GM12891 (cell line): ENCODE results near the gene AHCYL2.

Experiments used
- DNase-seq: peaks from one replicate; pipeline ENCODE4 v3.0.0; 2011; ENCODE audit warnings: low spot score; ENCODE audit not compliant: insufficient read length
- FAIRE-seq: peaks from 2 replicates; lab custom pipeline; 2011; peaks lifted over from hg19 to GRCh38; lab: Jason Lieb, UNC
- PAX5 ChIP-seq: IDR thresholded peaks from 2 replicates; pipeline ENCODE4 v1.6.1; 2011; ENCODE audit warnings: low read length, moderate library complexity, mild to moderate bottlenecking; ENCODE audit not compliant: insufficient read depth, severe bottlenecking
- POLR2A ChIP-seq: IDR thresholded peaks from 2 replicates; pipeline ENCODE4 v1.6.1; 2011; ENCODE audit warnings: low read depth, low read length, control low read depth
- POLR2AphosphoS5 ChIP-seq: IDR thresholded peaks from 2 replicates; pipeline ENCODE4 v1.6.1; 2011; ENCODE audit warnings: low read depth, low read length, control low read depth
- POU2F2 ChIP-seq: IDR thresholded peaks from 2 replicates; pipeline ENCODE4 v1.6.1; 2011; ENCODE audit warnings: low read depth, mild to moderate bottlenecking, control low read depth, low read length, moderate library complexity
- SPI1 ChIP-seq: IDR thresholded peaks from 2 replicates; pipeline ENCODE4 v1.6.1; 2011; ENCODE audit warnings: low read depth, low read length, control low read depth
- TAF1 ChIP-seq: IDR thresholded peaks from 2 replicates; pipeline ENCODE4 v1.6.1; 2011; ENCODE audit warnings: low read depth, low read length, control low read depth

Gene AHCYL2

GRCh38 chr7:129376778-129377700 is 152.2 kb downstream of the AHCYL2 start:
- FAIRE-seq = peak; percentile 51
- no peak for TF ChIP-seq POLR2AphosphoS5
- TF ChIP-seq TAF1 = no peak
- peak; percentile 49 for TF ChIP-seq SPI1
- no peak for TF ChIP-seq PAX5
- no peak for DNase-seq

GRCh38 chr7:129381710-129382484 is 157.1 kb downstream of the AHCYL2 start:
- FAIRE-seq (no peak), DNase-seq (no peak)
- no peak for TF ChIP-seq SPI1
- TF ChIP-seq TAF1 = no peak
- TF ChIP-seq PAX5 = no peak
- no peak for TF ChIP-seq POU2F2
- TF ChIP-seq POLR2A = no peak
- no peak for TF ChIP-seq POLR2AphosphoS5

- FAIRE-seq (no peak), DNase-seq (no peak)
- TF ChIP-seq POLR2AphosphoS5 (no peak), TAF1 (no peak)
Observed at GRCh38 chr7:129383542-129384132, 158.8 kb downstream of the AHCYL2 start.

DNA sequence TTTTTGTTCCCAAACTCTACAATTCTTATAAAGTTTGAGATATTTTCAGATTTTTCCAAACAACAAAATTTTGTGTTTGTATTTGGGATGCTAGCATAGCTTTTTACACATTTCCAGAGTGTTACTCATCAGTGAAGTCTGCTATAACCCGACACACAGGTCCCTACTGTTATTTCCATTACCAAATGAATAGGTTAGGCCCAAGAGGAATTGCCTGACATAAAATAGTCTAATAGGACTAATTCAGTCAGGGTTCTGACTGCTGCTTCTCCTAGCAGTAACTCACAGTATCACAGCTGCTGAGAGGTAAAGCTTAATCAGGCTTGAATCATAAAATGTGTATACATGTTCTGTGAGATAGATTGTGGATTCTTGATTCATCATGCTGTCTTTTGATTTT is 160.3 kb downstream of the AHCYL2 start:
- FAIRE-seq (no peak), DNase-seq (no peak)
- TF ChIP-seq PAX5 (no peak), POLR2AphosphoS5 (no peak), POU2F2 (no peak), SPI1 (no peak), POLR2A (no peak), TAF1 (no peak)

DNA sequence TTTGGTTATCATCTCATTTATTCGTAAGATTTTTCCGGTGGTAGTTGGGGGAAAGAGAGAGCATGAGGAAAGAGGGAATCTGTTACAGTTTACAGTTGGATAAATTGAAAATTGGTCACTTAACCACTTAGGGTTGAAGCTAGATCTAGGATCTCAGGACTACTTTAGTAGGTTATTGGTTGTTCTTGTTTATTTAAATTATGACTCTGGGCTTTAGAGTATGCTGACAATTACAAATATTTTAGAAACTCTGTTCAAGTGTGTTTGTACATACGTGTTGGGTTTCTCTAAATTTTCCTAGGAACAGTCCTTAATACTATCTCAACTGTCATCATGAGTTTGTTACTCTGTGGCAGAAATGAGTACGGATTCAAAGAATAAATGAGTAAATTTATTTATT is 160.8 kb downstream of the AHCYL2 start:
- FAIRE-seq (no peak), DNase-seq (no peak)
- no peak for TF ChIP-seq SPI1
- no peak for TF ChIP-seq POU2F2
- no peak for TF ChIP-seq POLR2AphosphoS5
- no peak for TF ChIP-seq POLR2A
- no peak for TF ChIP-seq PAX5
- TF ChIP-seq TAF1 = no peak

DNA sequence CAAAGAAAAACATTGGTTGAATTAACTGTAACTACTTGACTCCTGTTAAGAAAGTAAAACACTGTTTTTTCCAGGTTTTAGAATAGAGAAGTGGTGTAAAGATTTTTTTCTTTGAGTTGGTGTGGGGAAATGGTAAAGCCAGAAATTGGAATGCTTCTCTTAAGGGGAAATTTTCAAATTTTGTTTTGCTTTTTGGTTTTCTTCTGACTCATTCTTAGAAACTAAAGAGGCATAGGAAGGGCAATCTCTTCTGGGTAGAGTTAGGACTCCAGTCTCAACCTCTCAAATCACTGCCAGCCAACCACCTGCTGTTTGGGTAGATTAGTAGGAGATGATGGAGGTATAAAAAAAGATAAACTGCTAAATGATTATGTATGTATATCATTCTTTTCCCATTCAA is 161.7 kb downstream of the AHCYL2 start:
- DNase-seq (no peak), FAIRE-seq (no peak)
- TF ChIP-seq TAF1 (no peak), POLR2A (no peak), SPI1 (no peak), POLR2AphosphoS5 (no peak), PAX5 (no peak), POU2F2 (no peak)

GRCh38 chr7:129387537-129387936 is 162.7 kb downstream of the AHCYL2 start:
- DNase-seq (no peak), FAIRE-seq (no peak)
- TF ChIP-seq POLR2AphosphoS5 = no peak
- no peak for TF ChIP-seq SPI1
- no peak for TF ChIP-seq PAX5
- TF ChIP-seq TAF1 = no peak
- no peak for TF ChIP-seq POLR2A
- no peak for TF ChIP-seq POU2F2

DNA sequence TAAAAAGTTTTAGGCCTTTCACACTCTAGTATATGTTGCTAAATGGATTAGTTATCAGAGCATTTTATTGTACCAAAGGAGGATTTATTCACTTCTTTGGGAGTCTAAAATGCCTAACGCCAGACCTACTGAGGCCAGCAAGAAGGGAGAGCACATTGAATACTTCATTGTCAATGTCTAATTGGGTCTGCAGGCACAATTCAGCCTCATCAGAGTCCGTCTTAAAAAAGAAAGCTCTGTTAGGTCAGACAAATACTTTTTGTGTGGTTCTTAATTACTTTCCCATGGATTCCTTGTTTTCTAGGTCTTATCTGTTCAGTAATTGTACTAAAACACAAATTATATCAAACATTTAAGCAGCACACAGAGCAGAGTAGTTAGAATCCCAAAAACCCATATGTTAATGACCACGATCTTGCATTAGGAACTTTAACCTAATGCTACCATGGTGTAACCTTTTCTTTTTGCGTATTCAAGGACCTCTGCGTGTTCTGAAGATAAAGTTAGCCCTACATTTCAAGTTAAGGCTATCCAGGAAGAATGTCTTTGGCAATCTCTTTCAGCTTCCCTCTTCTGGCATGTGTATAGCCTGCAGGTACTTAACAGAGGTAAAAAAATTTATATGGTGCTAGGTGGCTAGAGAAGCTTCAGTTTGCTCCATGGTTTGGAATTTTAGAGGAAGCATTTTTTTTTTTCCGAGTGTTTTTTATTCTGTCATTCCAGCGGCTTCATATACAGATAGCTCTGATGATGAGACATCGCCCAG is 163.7 kb downstream of the AHCYL2 start:
- FAIRE-seq = no peak
- TF ChIP-seq SPI1 = no peak
- TF ChIP-seq POLR2AphosphoS5 = no peak
- no peak for TF ChIP-seq PAX5
- DNase-seq = no peak

- FAIRE-seq (no peak), DNase-seq (no peak)
- TF ChIP-seq POLR2A (no peak), POU2F2 (no peak), TAF1 (no peak), SPI1 (no peak), PAX5 (no peak), POLR2AphosphoS5 (no peak)
Observed at GRCh38 chr7:129389829-129390228, 165.0 kb downstream of the AHCYL2 start.
